ENCODE data around the gene ARHGAP6. TPM values are rescaled to one million over a fixed set of nuclear protein-coding genes. Genes with fewer than 3 reads are reported as not detected.

Gene ARHGAP6
- total and polyA plus RNA-seq, 2 of the 13 experiments (the other 11 are each of a cell fraction or from before 2014, with no cell fraction given): 0.11 TPM; not detected in 1

GRCh38 chrX:11261260-11261659 lies 404.5 kb downstream of the ARHGAP6 start (continued):
- TF ChIP-seq DBP (CRISPR knock-in tag; IDR thresholded peaks at IDR 0.05; ENCODE audit: not compliant biosample characterization) (no peak), GMEB2 (CRISPR knock-in tag; IDR thresholded peaks at IDR 0.05; ENCODE audit: low read depth) (no peak), TAF15 (IDR thresholded peaks at IDR 0.05; ENCODE audit: low read depth, low read length, poor library complexity, severe bottlenecking) (no peak), SRSF4 (IDR thresholded peaks at IDR 0.05; ENCODE audit: low read depth, low read length, poor library complexity, severe bottlenecking) (no peak), CREB1 (IDR thresholded peaks at IDR 0.05) (no peak), CREB1 (CRISPR knock-in tag; IDR thresholded peaks at IDR 0.05) (no peak), ZNF253 (CRISPR knock-in tag; IDR thresholded peaks at IDR 0.05; ENCODE audit: borderline replicate concordance) (no peak)
- TF ChIP-seq, protein P1, sequence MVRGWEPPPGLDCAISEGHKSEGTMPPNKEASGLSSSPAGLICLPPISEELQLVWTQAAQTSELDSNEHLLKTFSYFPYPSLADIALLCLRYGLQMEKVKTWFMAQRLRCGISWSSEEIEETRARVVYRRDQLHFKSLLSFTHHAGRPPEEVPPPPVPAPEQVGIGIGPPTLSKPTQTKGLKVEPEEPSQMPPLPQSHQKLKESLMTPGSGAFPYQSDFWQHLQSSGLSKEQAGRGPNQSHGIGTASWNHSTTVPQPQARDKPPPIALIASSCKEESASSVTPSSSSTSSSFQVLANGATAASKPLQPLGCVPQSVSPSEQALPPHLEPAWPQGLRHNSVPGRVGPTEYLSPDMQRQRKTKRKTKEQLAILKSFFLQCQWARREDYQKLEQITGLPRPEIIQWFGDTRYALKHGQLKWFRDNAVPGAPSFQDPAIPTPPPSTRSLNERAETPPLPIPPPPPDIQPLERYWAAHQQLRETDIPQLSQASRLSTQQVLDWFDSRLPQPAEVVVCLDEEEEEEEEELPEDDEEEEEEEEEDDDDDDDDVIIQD (CRISPR knock-in tag; IDR thresholded peaks at IDR 0.05; ENCODE audit: low read depth): no peak

- H3K36me3 ChIP-seq (replicated peaks in 1 of 2; ENCODE audit: control insufficient read depth in 1 of 2, insufficient read depth in 2 of 2, low read length in 2 of 2): no peaks in the 10 kb centered on the region
- H3K4me2 ChIP-seq (ENCODE audit: low read depth, low read length): no peak overlapping the region
- DNase-seq (ENCODE audit: low spot score) (no peak), ATAC-seq (no peak), FAIRE-seq (no peak)
- H3K9me3 ChIP-seq (ENCODE audit: low read length): no peaks in the 10 kb centered on the region
- H3K9ac ChIP-seq (ENCODE audit: insufficient read depth, low read depth, low read length): no peak overlapping the region
- H3K79me2 ChIP-seq (ENCODE audit: insufficient read depth, low read length): no peaks in the 10 kb centered on the region
- H3K27ac ChIP-seq (ENCODE audit: extremely low read length, insufficient read depth, low read length): no peak overlapping the region
- in situ Hi-C loops (cut with HindIII; ENCODE audit: extremely low pct_ligation_motif_present, low pct_unique_long_range_greater_than_20kb): no loop called here
- ChIA-PET POLR2A (no interaction called here), CTCF (ENCODE audit: low intra/inter-chr PET ratio, low total read pairs) (no interaction called here)
- 0% methylated on average over 1 of the region's 1 CpG for WGBS (ENCODE audit: low lambda C conversion rate)
- H3K4me3 ChIP-seq (replicated peaks in 1 of 3; ENCODE audit: insufficient read depth in 1 of 3, low read depth in 2 of 3, low read length in 3 of 3): no peak overlapping the region
- H3K4me1 ChIP-seq (ENCODE audit: insufficient read depth, low read length): no peaks in the 10 kb centered on the region
- intact Hi-C loops (cut with micrococcal nuclease; ENCODE audit: unreplicated experiment): no loop called here
- H3K27me3 ChIP-seq (ENCODE audit: control insufficient read depth in 1 of 2, insufficient read depth in 2 of 2, low read length in 2 of 2): no peaks in the 10 kb centered on the region
- BruUV-seq (replicated peaks): no TSS peak
- no peaks in the 10 kb centered on the region for H4K20me1 ChIP-seq (ENCODE audit: insufficient read depth, low read length)
- H2AFZ ChIP-seq (ENCODE audit: low read length): no peak overlapping the region
- no peak for TF ChIP-seq SMAD3 (CRISPR knock-in tag; IDR thresholded peaks at IDR 0.05)
- no peak for TF ChIP-seq ZNF274 (CRISPR knock-in tag; IDR thresholded peaks at IDR 0.05)
- TF ChIP-seq ZNF616 (CRISPR knock-in tag; IDR thresholded peaks at IDR 0.05; ENCODE audit: low read depth): no peak
- TF ChIP-seq ZSCAN21 (CRISPR knock-in tag; IDR thresholded peaks at IDR 0.05; ENCODE audit: borderline replicate concordance): no peak
- TF ChIP-seq ISX (CRISPR knock-in tag; conservative IDR thresholded peaks at IDR 0.05): no peak
- no peak for TF ChIP-seq NFE2L2 (IDR thresholded peaks at IDR 0.05; ENCODE audit: low read length)
- TF ChIP-seq, protein P2, sequence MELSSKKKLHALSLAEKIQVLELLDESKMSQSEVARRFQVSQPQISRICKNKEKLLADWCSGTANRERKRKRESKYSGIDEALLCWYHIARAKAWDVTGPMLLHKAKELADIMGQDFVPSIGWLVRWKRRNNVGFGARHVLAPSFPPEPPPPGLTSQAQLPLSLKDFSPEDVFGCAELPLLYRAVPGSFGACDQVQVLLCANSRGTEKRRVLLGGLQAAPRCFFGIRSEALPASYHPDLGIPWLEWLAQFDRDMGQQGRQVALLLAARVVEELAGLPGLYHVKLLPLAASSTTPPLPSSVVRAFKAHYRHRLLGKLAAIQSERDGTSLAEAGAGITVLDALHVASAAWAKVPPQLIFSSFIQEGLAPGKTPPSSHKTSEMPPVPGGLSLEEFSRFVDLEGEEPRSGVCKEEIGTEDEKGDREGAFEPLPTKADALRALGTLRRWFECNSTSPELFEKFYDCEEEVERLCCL (CRISPR knock-in tag; IDR thresholded peaks at IDR 0.05; ENCODE audit: borderline replicate concordance): no peak
- TF ChIP-seq, protein P1 (CRISPR knock-in tag; IDR thresholded peaks at IDR 0.05; ENCODE audit: low read depth): no peak
- no peak for TF ChIP-seq CREB3 (CRISPR knock-in tag; IDR thresholded peaks at IDR 0.05)
Measured at GRCh38 chrX:11259437-11259836, 406.3 kb downstream of the ARHGAP6 start.

All from HepG2 (cell line).